A673 (cell line): ENCODE measurements around the gene ATRN. TPM values are rescaled to one million over a fixed set of nuclear protein-coding genes. Genes with fewer than 3 reads are reported as not detected.
"Not testable (repeated sequence)": the region's sequence is repeated elsewhere in the genome, so short reads cannot be mapped to it uniquely, and the experiment has no call there.

Source experiments
- BruUV-seq: library from RNA; stranded (reverse); fragments of 400-500 nt; replicated peaks from 2 replicates; lab custom pipeline; 2021; lab: Mats Ljungman, UMichigan
- CTCF ChIA-PET: fragments of 300-600 bp; sonication (Branson Sonifier 250); formaldehyde crosslinking; loops from one replicate; lab custom pipeline; 2022; ENCODE audit warnings: antibody characterized with exemption; lab: Charles Lee
- POLR2A ChIA-PET: fragments of 300-600 bp; sonication (Branson Sonifier 250); formaldehyde crosslinking; loops from one replicate; lab custom pipeline; 2022; ENCODE audit warnings: antibody characterized with exemption; ENCODE audit not compliant: low non-redundant PET; lab: Charles Lee
- DNase-seq: peaks from one replicate; pipeline ENCODE4 v3.0.0-alpha.2; 2015; ENCODE audit warnings: low spot score
- H3K27ac ChIP-seq: fragments of 200-600 bp; sonication (generic); 2 replicates; pipeline ENCODE4 v1.5.1; 2016; ENCODE audit warnings: mixed run types, low read depth, mild to moderate bottlenecking, mixed read lengths, antibody characterized with exemption, low read length; ENCODE audit not compliant: poor library complexity, severe bottlenecking
- H3K27me3 ChIP-seq: fragments of 200-600 bp; sonication (generic); replicated peaks from 2 replicates; pipeline ENCODE4 v1.6.1; 2017; ENCODE audit warnings: mixed run types, low read depth, mild to moderate bottlenecking, mixed read lengths, antibody characterized with exemption, low read length; ENCODE audit not compliant: insufficient read depth, poor library complexity
- H3K36me3 ChIP-seq: fragments of 200-600 bp; sonication (generic); 2 replicates; pipeline ENCODE4 v1.6.1; 2016; ENCODE audit warnings: mixed run types, mild to moderate bottlenecking, mixed read lengths, antibody characterized with exemption, low read length; ENCODE audit not compliant: insufficient read depth, poor library complexity, severe bottlenecking
- H3K4me1 ChIP-seq: fragments of 200-600 bp; sonication (generic); 2 replicates; pipeline ENCODE4 v1.6.1; 2017; ENCODE audit warnings: mixed run types, mild to moderate bottlenecking, mixed read lengths, antibody characterized with exemption, low read length; ENCODE audit not compliant: insufficient read depth, poor library complexity, severe bottlenecking
- H3K4me3 ChIP-seq: fragments of 200-600 bp; sonication (generic); 2 replicates; pipeline ENCODE4 v1.5.1; 2016; ENCODE audit warnings: low read depth, mixed run types, mild to moderate bottlenecking, mixed read lengths, low read length; ENCODE audit not compliant: poor library complexity, severe bottlenecking
- H3K9me3 ChIP-seq: fragments of 200-600 bp; sonication (generic); 2 replicates; pipeline ENCODE4 v1.6.1; 2016; ENCODE audit warnings: mixed run types, low read depth, mild to moderate bottlenecking, mixed read lengths, antibody characterized with exemption, low read length; ENCODE audit not compliant: poor library complexity, severe bottlenecking
- CTCF ChIP-seq: fragments of 300-800, 200-600 bp; sonication (generic); conservative IDR thresholded peaks from 2 replicates; pipeline ENCODE4 v1.5.1; 2017; ENCODE audit warnings: low read depth, mild to moderate bottlenecking, antibody characterized with exemption, low read length, moderate library complexity, mixed read lengths
- EZH2 ChIP-seq: fragments of 200-600 bp; sonication (generic); IDR thresholded peaks from 2 replicates; pipeline ENCODE4 v1.6.1; 2017; ENCODE audit warnings: borderline replicate concordance, low read depth, mild to moderate bottlenecking, mixed read lengths, antibody characterized with exemption, low read length; ENCODE audit not compliant: poor library complexity, severe bottlenecking
- intact Hi-C: fragments of 100-400 bp; cut with micrococcal nuclease; formaldehyde crosslinking; loops from one replicate; pipeline ENCODE4 v1.10.0; 2022; ENCODE audit not compliant: unreplicated experiment
- total RNA-seq: library from RNA; stranded (reverse); gene quantifications from 2 replicates; pipeline ENCODE4 v1.2.3, GENCODE V29; 2021

ATRN gene
- total RNA-seq, 1 experiment from 2014 or later: 27.1 TPM

DNA sequence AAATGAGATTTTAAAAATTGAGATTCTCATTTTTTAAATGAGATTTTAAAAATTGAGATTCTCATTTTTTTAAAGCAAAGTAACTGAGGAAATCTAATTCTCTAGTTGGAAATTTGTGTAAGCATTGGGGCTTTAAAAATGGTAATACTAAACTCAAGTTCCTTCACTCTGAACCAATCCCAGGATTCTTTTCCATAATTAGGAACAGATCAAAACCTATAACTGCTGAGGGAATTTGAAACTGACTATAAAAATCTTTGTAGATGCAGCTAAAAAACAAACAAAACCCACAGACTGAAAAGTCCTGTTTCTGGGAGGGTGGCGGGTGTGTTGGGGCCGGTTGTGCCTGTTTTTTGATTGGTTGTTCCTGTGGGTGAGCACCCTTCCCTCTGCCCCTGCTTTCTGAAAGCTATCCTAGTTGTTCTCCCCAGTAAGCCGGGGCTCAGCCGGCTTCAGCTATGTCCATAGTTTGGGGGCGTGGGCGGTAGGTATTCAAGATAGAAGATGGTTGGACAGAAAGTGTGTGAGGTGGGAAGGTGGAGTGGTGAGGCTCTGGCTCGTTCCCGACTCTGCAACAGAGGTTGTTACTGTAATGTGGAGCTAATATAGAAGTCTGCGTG is 143.1 kb downstream of the ATRN start:
- intact Hi-C loops: no loop called here
- H3K27ac ChIP-seq: no peak overlapping the region

DNA sequence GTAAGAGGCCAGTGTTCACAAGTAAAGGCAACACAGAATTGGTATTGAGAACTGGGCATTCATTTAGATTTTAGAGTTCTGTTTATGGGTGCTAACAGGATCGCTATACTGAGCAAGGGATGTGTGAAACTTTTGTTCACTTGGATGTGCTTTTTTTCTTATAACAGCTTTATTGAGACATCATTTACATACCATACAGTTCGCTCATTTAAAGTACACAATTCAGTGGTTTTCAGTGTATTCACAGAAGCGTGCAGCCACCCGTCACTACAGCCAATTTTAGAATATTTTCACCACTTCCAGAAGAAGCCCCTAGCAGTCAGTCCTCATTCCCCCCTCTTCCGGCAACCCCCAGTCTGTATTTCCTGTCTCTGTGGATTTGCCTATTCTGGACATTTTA is 143.6 kb downstream of the ATRN start:
- no peak overlapping the region for H3K4me3 ChIP-seq
- intact Hi-C loops: no loop called here
- ChIA-PET CTCF (no interaction called here), POLR2A (no interaction called here)
- no peaks in the 10 kb centered on the region for H3K36me3 ChIP-seq
- DNase-seq: no peak
- BruUV-seq: no TSS peak
- no peak for TF ChIP-seq EZH2
- no peak for TF ChIP-seq CTCF
- H3K9me3 ChIP-seq: no peaks in the 10 kb centered on the region
- H3K4me1 ChIP-seq: no peaks in the 10 kb centered on the region
- no peaks in the 10 kb centered on the region for H3K27me3 ChIP-seq
- no peak overlapping the region for H3K27ac ChIP-seq

More for the DNA sequence above, 143.1 kb downstream of the ATRN start:
- POLR2A ChIA-PET: no interaction called here
- Histone ChIP-seq H3K4me3 (no peak overlapping the region), H3K4me1 (no peaks in the 10 kb centered on the region), H3K27me3 (no peaks in the 10 kb centered on the region), H3K36me3 (no peaks in the 10 kb centered on the region), H3K9me3 (no peaks in the 10 kb centered on the region)
- no peak for DNase-seq
- TF ChIP-seq CTCF (no peak), EZH2 (no peak)
- CTCF ChIA-PET: no interaction called here
- no TSS peak for BruUV-seq

DNA sequence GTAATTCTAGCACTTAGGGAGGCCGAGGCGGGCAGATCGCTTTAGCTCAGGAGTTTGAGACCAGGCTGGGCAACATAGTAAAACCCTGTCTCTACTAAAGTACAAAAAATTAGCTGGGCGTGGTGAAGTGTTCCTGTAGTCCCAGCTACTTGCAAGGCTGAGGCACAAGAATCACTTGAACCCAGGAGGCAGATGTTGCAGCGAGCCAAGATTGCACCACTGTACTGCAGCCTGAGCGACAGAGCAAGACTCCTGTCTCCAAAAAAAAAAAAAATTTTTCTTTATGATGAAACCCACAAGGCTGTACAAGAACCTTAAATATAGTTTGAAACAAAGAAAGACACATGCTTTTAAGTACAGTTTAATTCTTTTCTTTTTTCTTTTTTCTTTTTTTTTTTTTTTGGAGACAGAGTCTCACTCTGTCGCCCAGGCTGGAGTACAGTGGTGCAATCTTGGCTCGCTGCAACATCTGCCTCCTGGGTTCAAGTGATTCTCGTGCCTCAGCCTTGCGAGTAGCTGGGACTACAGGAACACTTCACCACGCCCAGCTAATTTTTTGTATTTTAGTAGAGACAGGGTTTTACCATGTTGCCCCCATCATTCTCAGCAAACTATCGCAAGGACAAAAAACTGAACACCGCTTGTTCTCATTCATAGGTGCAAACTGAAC is 144.5 kb downstream of the ATRN start:
- H3K36me3 ChIP-seq, H3K4me1 ChIP-seq, H3K27me3 ChIP-seq, H3K9me3 ChIP-seq, CTCF ChIA-PET, H3K27ac ChIP-seq, BruUV-seq, POLR2A ChIA-PET, intact Hi-C loops, H3K4me3 ChIP-seq, DNase-seq: not testable (repeated sequence)
